HG02943 (cell line): ENCODE measurements around the gene ITPRID2.

Experiments used
- ATAC-seq: cut with Tn5 transposase; IDR thresholded peaks from one replicate; pipeline ENCODE4 v1.9.1; 2021; ENCODE audit warnings: mild to moderate bottlenecking, low read depth, moderate library complexity; ENCODE audit not compliant: unreplicated experiment

ITPRID2 gene

DNA sequence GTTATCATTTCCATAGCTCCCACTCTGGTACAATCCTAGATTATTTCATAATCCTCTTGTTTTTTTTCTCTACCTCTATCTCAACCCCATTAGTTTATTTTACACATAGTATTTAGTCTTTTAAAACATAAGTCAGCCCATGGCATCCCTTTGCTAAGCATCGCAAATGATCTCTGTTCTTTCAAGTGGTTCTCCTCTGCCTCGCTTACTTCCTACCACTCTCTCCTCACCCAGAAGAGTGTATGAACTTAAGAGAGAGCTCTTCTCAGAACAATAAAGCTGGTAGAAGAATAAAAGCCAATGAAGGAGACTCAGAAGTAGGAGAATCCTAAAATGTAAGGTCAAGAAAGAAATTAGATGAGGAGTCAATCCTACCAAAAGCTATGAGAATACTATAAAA lies 12.2 kb upstream of the ITPRID2 start:
- ATAC-seq, result no peak

GRCh38 chr2:181882246-181883020 lies 9.1 kb upstream of the ITPRID2 start:
- no peak for ATAC-seq

DNA sequence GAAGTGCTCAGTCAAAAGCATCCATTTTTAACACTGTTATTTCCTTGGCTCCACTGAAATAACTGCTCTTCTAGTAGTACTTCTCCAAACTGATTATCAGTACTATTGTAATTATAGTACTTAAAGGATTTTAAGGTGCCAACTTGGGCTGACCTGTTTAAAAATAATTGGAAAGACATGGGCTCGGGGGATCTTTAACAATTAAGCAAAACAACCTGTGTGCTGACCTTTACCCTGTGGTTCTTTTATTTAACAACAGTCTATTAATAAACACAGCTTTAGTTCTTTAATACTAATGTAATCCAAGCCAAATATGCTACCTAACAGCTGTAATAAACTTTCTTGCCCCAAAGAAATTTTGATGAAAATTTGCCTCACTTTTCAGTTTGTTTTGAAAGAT lies 6.9 kb upstream of the ITPRID2 start:
- ATAC-seq, result no peak

- no peak for ATAC-seq
Observed at GRCh38 chr2:181885096-181885495, 6.4 kb upstream of the ITPRID2 start.

- no peak for ATAC-seq
Observed at GRCh38 chr2:181886192-181886591, 5.3 kb upstream of the ITPRID2 start.

DNA sequence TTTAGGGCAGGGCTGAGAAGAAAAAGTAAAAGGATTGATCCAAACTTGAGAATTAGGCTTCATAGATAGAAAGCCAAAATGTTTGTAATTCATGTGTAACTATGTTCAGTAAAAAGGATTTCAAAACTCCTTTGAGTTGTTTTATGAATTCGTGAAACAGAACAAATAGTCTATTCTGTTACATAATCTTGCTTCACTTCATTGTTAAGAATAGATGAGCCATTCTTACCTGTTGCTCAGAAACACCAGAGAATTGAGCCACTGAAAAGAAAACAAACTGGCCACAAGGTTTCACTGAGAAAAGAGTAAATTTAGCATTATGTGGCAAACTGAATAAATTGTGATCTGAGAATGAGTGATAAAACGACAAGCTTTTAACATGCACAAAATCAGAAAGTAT lies 4.5 kb upstream of the ITPRID2 start:
- no peak for ATAC-seq

DNA sequence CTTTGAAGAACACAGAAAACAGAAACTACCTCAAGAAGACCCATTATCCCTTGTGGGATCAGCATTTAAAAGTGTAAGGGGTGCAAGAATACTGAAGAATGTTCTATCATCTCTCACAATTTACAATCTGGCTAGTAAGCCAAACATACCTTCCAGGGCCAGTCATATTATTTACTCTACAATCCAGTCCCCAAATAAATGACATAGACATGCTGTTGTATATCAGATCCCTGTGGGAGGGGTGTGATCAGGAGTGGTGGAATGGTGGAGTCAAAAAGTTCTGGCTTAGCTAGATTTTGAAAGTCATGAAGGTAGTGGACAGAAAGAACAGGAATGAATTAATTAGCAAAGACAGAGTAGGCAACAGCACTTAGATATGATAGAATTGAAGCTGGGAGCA lies 1.8 kb upstream of the ITPRID2 start:
- ATAC-seq, result no peak

GRCh38 chr2:181890271-181890670 lies 1.3 kb upstream of the ITPRID2 start:
- ATAC-seq, result no peak

DNA sequence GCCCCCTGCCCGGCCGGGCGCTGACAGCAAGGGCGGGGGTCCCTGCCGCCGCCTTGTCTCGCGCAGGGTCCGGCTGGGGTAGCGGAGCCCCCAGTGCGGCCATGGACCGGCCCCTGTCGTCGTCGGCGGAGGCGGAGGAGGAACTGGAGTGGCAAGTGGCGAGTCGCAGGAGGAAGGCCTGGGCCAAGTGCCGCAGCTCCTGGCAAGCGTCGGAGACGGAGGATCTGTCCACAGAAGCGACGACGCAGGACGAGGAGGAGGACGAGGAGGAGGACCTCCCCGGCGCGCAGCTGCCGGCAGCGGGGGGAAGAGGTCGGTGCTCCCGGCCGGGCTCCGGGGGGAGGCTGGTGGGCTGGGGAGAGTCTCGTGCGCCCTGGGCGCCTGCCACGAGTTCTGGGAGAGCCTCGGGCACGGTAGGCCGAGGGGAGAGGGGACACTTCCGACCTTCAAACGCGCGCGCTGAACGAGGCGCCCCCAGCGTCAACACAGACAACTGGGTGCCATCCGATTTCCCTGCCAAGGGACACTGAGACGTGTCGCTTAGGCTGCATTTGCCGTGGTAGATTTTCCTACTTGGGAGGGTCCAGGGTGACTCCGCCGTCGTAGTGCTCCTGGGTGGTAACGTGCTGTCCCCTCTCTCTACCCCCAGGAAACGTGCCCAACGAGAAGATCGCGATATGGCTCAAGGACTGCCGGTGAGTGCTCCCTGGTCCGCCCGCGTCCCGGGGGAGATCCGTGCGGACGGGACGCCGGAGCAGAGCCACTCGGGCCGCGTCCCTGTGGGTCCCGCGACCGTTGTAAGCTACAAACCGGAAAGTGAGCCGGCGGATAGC lies 652 bp downstream of the ITPRID2 start:
- ATAC-seq, result peak; percentile 59

- no peak for ATAC-seq
Observed at GRCh38 chr2:181892799-181893435, 1.4 kb downstream of the ITPRID2 start.

DNA sequence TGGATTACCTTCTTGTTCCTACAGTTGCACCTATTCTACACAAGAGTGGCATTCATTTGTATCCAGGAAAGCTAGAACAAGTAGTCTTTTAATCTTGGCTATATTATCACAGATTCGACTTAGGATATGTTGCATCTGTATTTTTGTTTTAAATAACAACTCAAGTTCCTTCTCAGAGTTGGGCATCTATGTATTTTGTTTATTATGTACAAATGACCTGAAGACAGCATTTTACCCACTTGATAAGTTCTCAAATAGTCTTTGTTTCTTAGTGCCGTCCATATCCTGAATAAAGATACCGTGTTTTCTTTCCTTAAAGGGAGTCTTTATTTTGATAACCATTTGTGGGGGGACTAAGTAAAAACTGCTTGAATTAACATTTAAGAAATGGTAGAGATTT lies 2.9 kb downstream of the ITPRID2 start:
- ATAC-seq, result no peak

GRCh38 chr2:181895818-181896217 lies 4.3 kb downstream of the ITPRID2 start:
- no peak for ATAC-seq

DNA sequence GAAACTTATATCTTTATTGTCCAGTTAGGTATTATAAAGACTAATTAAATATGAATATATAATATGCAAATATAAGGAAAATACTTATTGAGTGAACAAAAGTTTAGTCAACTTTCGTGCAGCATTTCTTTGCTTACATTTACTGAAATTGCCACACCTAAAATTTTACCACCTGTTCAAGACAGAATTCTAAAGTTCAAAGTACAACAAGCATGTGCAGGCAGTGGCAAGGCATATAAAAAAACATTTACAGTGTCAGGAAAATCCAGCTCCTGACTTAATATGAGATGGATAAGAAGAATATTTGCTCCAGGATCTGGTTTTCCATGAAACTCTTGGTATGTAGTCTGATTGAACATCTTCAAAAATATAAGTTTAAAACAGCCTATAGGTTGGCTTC lies 4.8 kb downstream of the ITPRID2 start:
- ATAC-seq, result no peak

DNA sequence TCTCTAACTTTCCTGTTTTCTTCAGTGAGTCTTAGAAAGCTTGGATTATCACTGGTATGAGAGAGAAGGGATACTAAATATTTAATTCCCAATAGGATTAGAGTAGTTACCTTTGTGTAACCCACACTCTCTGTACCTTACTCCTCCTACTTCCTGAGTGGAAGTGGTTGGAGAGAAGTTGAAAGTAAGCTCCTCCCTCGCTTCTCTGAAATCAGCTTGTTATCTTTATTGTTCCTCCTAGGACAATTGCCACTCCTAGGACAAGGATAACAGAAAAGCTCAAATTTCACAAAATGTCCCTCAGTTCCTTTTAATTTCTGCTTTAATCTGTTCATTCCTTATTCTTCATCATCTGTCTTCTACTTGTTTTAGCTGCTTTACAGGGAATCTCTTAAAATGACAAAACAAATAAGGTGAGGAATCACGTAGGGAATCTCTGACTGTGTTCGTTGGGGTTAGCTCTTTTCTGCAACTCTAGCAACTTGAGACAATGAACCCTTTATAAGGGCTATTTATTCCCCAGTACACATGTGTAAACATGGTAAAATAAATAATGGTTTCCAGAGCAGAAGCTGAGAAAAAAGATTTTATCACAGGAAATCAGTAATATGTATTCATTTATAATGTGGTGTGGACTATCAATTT lies 8.6 kb downstream of the ITPRID2 start:
- no peak for ATAC-seq

- ATAC-seq, result no peak
Observed at GRCh38 chr2:181902625-181903024, 11.1 kb downstream of the ITPRID2 start.

DNA sequence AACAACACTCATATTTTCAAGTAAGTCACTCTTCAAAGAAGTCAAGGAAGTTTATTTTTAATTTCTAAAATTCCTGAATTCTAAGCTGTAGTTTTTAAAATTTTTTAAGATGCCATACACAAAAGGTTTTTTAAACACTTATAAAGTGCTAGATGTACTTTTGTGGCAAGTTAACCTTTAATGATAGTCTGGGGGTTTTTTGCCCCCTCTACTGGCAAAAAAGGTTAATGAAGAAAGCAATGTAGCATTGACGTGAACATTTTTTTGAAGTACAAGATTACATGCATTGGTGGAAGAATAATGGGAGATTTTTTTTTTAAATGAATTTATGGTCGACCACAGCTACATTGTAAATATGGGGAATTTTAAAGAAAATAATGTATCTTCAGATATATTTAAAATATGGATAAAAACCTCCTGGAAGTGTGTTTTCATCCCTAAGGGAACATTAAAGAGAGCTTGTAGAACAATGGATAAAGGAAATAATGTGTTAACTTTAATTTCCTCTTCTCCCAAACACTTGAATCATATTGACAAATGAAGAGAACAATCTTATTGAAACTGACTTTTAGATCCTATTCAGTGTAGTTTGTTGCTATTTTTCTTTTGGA lies 12.6 kb downstream of the ITPRID2 start:
- ATAC-seq, result no peak

DNA sequence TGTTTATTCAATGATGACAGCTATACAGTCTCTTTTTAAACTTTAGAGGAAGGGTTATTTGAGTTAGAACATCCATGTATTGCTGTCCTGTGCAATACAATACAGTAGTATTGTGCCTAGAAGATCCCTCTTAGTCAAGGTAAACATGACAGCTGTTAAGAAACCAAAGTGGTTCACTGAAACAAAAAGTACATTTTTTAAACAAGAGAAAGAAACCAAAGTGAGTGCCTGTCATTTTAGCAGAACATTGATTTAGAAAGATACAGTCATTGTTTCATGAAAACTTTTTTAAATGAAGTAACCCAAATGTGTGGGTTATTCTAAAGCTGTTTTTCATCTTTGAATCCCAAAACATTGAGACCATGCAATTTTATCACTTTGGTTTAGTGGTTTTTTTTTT lies 15.5 kb downstream of the ITPRID2 start:
- no peak for ATAC-seq

DNA sequence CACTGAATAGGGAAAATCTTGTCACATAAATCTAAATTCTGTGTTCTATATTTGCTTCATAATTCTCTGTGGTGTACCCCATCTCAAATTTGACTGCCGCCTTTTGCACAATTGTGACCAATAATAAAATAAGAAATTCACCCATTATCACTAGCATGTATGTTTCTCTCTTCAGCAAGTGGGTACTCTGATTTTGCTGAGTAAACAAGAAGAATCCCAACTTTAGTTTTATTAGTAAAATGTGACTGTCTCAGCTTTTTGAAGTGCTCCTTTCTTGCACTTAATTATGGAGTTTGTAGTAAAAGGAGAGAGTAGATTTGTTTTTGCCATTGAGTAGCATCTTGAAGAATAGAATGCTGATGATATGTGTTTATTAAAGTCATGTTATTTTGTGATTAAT lies 16.1 kb downstream of the ITPRID2 start:
- no peak for ATAC-seq

- ATAC-seq, result no peak
Observed at GRCh38 chr2:181910028-181910831, 18.7 kb downstream of the ITPRID2 start.

DNA sequence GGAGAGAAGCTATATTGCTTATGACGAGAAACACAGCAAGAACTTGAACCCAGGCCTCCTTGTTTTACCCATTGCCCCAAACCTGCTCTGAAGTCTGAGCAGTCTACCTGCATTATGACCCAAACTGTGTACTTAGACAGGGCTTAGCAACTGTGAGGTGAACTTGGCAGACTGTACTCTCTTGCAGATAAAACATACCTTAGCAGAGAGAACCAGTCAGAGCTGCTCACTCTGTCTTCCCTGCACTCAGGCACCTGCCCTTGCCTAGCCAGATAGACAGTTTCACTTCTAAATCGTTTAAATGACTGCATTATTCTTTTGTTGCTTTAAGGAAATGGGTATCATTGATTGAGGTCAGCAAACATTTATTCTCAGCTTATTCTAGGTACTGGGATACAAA lies 20.3 kb downstream of the ITPRID2 start:
- no peak for ATAC-seq
